Astrocyte of the spinal cord (primary cell): ENCODE data around the gene NEK2.

Source experiments
- DNase-seq: peaks from one replicate; pipeline ENCODE4 v3.0.0; 2011; ENCODE audit warnings: low read depth, low spot score
- H3K4me3 ChIP-seq: 2 replicates; pipeline ENCODE4 v1.5.1; 2011; ENCODE audit warnings: low read depth, mild to moderate bottlenecking, low read length, moderate library complexity
- in situ Hi-C: cut with HindIII; loops from 2 replicates; pipeline ENCODE4 v1.10.0; 2017; ENCODE audit warnings: low sequenced_read_pairs
- TF ChIP-seq, protein P1 (sequence below): IDR thresholded peaks from 2 replicates; pipeline ENCODE4 v1.5.1; 2012; ENCODE audit warnings: low read depth, mild to moderate bottlenecking, low read length, inconsistent platforms

NEK2 gene

DNA sequence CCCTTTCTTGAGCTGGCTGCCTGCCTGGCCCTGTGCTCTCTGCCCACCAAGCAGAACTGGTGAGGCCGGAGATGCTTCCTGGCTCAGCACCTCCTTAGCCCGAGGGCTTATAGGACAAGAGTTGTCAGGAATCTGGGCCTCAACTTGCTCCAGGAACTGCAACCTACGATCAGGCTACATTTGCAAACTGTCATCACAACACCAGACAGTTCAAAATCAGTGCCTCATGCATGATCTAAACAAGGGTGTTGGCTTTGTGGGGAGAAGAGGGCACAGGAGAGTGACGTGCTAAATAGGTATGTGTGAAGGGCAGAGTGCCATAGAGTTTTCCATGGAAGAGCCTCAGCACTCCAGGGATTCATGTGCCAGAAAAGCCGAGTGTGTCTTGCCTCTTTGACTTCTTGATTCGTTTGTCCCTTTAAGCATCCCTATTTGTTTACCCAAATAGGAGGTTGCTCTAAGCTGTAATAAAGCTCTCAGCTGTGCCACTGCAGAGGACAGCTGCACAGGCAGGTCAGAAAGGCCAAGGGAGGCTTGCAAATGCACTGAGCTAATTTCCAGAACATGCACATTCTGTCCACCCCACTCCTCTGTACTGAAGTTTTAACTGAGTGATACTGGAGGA is 30.2 kb upstream of the NEK2 start:
- no peak overlapping the region for H3K4me3 ChIP-seq
- TF ChIP-seq, protein P1, sequence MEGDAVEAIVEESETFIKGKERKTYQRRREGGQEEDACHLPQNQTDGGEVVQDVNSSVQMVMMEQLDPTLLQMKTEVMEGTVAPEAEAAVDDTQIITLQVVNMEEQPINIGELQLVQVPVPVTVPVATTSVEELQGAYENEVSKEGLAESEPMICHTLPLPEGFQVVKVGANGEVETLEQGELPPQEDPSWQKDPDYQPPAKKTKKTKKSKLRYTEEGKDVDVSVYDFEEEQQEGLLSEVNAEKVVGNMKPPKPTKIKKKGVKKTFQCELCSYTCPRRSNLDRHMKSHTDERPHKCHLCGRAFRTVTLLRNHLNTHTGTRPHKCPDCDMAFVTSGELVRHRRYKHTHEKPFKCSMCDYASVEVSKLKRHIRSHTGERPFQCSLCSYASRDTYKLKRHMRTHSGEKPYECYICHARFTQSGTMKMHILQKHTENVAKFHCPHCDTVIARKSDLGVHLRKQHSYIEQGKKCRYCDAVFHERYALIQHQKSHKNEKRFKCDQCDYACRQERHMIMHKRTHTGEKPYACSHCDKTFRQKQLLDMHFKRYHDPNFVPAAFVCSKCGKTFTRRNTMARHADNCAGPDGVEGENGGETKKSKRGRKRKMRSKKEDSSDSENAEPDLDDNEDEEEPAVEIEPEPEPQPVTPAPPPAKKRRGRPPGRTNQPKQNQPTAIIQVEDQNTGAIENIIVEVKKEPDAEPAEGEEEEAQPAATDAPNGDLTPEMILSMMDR, result no peak
- in situ Hi-C loops, result no loop called here
- DNase-seq, result no peak

DNA sequence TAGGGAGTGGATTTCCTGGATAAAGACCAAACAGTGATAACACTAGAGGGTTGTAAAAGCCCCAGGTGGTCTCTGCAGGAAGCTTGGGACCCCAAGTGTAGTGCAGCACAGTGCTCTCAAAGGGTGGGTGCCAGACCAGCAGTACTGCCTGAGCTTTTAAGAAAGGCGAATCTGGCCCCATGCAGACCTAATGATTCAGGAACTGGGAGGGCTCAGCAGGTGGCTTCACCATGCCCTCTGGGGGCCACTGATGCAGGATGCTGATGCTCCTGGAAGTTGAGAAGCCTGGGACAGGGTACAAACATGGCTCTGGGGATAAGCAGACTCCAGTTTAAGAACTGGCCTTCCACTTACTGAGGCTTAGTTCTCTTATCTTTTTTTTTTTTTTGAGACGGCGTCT is 29.1 kb upstream of the NEK2 start:
- no peak overlapping the region for H3K4me3 ChIP-seq
- DNase-seq, result no peak
- in situ Hi-C loops, result no loop called here
- TF ChIP-seq, protein P1, result no peak

DNA sequence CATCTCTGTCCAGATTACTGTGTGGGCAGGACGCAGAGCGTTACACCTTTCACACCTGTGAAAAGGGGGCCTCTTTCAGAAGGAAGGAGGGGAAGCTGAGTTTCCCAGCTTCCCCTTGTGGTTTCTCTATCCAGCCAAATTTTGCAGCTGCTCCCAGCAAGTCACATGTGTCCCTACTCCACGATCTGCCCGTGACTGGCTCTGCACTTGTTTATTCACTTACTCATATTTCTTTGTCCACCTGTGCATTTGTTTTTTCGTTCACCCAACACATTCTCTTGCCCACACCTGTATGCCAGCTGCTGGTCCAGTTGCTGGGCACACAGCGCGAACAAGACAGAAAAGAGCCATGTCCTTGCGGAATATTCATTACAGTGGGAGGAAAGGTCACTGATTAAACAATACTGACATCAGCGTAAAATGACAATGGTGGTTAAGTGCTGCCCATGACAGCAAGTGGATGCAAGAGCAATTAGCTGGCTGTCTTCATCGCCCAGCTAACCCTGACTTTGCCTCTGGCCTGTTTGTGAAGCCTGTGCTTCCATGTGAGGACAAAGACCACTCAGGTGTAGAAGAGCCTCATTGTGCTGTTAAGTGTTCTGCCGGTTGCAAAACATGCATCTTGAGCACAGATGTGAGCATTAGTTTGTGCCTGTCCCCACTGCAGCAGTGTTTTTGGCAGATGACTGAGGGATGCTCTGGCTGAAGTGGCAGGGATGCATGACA is 28.6 kb upstream of the NEK2 start:
- H3K4me3 ChIP-seq, result no peak overlapping the region
- TF ChIP-seq, protein P1, result no peak
- in situ Hi-C loops, result no loop called here
- no peak for DNase-seq

DNA sequence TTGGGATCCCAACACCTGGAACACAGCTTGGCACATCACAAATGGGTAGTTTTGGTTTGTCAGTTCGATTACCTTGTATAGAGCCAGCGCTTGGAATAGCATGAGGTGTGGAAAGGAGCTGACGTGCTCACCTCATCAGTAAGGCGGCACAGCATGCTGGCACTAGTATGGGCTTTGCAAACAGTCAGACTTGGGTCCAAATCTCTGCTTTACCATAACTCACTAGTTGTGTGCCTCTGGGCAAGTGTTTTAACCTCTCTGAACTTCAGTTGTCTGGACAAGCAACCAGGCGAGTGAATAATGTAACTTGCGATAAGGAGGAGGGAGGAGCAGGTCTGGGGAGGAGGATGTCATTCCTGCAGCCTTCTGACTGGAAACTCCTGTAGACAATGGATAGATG is 26.3 kb upstream of the NEK2 start:
- no peak for DNase-seq
- no peak overlapping the region for H3K4me3 ChIP-seq
- in situ Hi-C loops, result no loop called here
- TF ChIP-seq, protein P1, result no peak

DNA sequence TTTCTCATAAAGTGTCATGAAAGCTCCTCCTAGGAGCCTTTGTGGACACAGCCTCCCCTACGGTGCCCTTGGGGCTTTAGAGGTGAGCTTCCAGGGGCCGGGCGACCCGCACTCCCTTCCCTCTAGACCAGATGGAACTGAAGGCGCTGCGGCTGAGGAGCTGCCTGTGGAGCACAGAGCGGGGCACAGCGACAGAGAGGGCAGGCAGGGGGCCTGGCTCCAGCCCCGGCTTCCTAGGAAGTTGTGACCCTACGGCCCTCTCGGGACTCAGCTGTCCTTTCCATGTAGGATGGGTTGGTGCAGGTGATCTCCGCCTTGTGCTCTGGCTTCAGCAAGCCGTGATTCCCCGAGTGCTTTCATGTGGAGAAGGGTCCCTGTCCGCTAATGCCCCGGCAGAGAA is 23.6 kb upstream of the NEK2 start:
- no peak overlapping the region for H3K4me3 ChIP-seq
- TF ChIP-seq, protein P1, result no peak
- DNase-seq, result no peak
- in situ Hi-C loops, result no loop called here

DNA sequence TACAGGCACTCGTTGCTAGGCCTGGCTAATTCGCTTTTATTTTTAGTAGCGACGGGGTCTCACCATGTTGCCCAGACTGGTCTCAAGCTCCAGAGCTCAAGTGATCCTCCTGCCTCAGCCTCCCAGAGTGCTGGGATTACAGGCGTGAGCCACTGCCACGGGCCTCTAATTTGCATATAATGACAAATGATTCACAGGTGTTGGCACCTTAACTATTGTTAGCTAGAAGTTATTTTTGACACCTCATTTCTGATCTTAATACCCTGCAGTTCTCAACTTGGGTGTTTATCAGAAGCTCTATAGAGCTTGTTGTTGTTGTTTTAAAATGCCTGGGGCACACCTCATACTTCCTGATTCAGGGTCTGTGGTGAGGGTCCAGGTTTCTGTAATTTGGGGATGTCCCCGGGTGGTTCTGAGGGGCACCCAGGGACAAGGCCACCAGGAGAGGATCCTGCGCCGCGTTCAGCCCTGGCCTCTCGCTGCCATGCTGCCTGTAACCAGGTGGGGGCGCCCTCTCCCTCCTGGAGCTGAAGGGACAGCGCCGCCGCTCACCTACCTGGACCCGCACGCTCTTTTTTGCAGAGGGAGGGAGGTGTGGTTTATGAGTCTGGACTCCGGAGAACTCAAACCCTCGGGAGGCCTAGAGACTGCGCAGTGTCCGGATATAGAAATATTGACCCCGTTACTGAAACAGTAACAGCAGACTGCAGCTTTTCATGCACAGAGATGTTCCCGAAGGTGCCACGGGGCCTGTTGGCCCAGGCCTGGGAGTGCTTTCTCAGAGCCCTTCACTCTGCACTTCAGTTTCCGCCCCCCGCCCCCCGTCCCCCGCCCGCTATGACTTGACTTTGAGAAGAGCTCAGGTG is 23.0 kb upstream of the NEK2 start:
- in situ Hi-C loops, result no loop called here
- TF ChIP-seq, protein P1, result peak; percentile 99
- peak; percentile 52 for DNase-seq
- H3K4me3 ChIP-seq, result peak overlapping the region; percentile 13
